ENCODE data around the gene GABRA4.
A peak's percentile ranks its signal among the peaks of the same experiment; 100 is the strongest.

The GABRA4 gene

DNA sequence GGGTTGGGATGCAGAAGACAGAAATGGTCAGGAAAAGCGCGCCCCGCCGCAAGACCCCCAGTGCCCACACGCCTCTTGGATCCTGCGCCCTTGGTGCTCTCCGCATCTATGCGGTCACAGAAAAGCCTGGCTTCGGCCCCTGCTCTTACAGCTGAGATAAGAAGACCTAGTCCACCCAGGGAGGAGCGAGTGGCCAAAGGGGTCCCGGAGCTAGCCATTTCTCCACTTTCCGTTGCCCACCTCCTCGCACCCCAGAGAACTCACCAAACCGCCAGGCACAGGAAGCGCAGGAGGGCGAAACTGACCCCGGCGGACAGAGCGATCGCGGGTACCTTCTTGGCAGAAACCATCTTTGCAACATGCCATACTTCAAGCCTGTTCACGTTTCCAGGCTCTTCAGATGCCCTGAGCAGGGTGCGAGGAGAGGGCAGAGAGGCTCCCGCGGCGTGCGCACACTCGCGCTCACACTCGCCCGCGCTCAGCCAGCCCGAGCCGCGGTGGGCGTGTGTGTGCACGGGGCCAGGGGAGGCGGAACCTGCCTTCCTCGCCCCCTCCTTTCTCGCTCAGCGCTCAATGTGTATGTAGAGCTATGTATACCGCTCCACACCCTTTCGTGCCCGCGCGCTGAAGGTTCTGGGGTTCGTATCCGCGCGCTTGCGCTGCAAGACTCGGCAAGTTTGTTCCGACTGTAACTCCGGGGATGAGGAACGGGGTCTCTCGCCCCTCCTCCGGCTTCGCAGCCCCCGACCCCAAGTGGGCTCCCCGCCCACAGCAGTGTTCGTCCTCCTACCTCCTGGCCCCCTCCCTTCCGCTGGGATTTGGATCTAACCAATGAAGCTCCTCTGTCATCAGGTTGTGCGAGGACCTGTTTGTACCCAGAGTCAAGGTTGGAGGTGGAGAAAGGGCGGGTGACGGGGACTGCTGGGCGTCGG is at the start of gene GABRA4:
TSS of gene GABRA4 (minus strand) at position 507 of the 932 bp plus-strand sequence. CDS start at position 350, 157 bp downstream.
- peak within 1 kb of the TSS; percentile 50 for H3K4me3 ChIP-seq (ENCODE audit: low read depth, low read length)
- CTCF ChIA-PET, result interaction anchor here (1.2 kb wide), 1 partner anchor 40 kb away, joined by 4 read pairs; no protein-coding TSS in a partner anchor

DNA sequence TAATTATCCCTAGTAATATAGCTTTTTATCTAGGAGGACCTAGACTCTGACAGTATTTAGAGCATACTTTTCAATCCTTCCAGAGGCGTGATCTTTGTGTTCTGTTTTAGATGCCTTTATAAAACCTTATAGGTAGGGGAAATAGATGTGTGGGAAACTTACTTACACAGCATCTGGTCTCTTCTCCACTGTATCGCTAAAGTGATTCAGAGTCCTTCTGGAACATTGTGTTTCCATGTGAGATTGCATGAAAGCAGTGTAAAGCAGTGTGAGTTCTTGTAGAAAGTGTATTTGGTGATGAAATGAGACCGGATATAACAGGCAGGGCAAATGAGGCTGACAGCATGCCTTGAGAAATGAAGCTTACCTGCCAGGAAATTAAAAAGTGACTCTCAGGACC is 47.4 kb upstream of the GABRA4 start:
- DNase-seq (ENCODE audit: low read depth, low spot score), result no peak
- ChIA-PET CTCF (interaction anchor here (1.9 kb wide), 1 partner anchor 8 kb away, joined by 6 read pairs; no protein-coding TSS in a partner anchor), POLR2A (no interaction called here)
- H3K4me3 ChIP-seq (ENCODE audit: low read depth, low read length), result no peak overlapping the region
- TF ChIP-seq, protein P1, sequence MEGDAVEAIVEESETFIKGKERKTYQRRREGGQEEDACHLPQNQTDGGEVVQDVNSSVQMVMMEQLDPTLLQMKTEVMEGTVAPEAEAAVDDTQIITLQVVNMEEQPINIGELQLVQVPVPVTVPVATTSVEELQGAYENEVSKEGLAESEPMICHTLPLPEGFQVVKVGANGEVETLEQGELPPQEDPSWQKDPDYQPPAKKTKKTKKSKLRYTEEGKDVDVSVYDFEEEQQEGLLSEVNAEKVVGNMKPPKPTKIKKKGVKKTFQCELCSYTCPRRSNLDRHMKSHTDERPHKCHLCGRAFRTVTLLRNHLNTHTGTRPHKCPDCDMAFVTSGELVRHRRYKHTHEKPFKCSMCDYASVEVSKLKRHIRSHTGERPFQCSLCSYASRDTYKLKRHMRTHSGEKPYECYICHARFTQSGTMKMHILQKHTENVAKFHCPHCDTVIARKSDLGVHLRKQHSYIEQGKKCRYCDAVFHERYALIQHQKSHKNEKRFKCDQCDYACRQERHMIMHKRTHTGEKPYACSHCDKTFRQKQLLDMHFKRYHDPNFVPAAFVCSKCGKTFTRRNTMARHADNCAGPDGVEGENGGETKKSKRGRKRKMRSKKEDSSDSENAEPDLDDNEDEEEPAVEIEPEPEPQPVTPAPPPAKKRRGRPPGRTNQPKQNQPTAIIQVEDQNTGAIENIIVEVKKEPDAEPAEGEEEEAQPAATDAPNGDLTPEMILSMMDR (IDR thresholded peaks at IDR 0.05; ENCODE audit: insufficient read depth, low read length, missing control alignments), result no peak

More for the DNA sequence above, at the start of gene GABRA4:
- POLR2A ChIA-PET, result no interaction called here
- no peak for DNase-seq (ENCODE audit: low read depth, low spot score)
- TF ChIP-seq, protein P1 (IDR thresholded peaks at IDR 0.05; ENCODE audit: insufficient read depth, low read length, missing control alignments), result no peak

DNA sequence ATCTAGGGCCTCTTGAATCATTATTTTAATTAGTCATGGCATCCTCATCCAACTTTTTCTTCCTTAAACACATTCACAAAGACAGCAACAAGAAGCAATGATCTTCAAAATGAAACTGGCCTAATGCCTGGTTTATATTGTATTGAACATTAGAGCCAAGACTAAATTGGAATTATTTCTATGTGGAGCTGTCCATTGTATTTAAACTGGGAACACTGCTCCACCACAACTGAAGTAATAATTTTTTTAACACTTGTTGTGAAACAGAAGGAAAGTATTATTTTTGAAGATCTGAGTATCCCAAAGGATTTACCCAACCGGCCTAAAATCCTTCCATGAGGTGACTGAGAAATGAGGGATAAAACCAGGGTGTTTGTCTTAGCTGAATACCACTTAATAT is 44.9 kb upstream of the GABRA4 start:
- TF ChIP-seq, protein P1 (IDR thresholded peaks at IDR 0.05; ENCODE audit: insufficient read depth, low read length, missing control alignments), result no peak
- DNase-seq (ENCODE audit: low read depth, low spot score), result no peak
- ChIA-PET CTCF (no interaction called here), POLR2A (no interaction called here)
- H3K4me3 ChIP-seq (ENCODE audit: low read depth, low read length), result no peak overlapping the region

DNA sequence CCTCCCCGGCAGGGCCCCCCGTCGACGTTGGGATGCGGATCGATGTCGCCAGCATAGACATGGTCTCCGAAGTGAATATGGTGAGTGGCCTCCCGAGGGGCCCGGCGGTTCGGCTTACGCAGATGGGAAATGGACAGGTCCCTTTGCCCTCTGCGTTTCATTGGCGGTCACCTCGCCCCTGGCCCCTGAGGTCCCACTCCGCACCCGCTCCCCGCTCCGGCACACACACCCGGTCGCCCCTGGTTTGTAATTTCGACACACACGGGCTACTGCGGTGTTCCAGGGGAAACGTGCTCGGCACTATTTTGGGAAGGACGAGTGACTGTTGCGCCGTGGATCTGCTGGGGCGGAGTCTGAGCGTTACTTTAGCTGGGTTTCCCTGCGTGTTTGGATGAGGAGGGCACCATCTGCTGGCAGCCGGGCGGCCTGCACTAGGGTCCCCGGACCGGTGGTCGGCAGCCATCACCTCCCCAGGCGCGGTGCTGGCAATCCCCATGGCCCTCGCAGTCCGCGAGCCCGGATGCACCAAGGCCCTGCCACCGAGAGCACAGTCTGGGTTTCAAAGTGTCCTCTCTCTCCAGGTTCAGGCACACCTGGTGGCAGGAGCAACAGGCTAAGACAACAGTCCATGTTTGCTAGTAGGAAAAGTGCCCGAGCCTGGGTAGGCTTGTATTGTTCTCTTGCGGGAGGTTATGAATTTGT is 39.2 kb upstream of the GABRA4 start:
- DNase-seq (ENCODE audit: low read depth, low spot score), result no peak
- TF ChIP-seq, protein P1 (IDR thresholded peaks at IDR 0.05; ENCODE audit: insufficient read depth, low read length, missing control alignments), result peak; percentile 91
- CTCF ChIA-PET, result interaction anchor here (0.6 to 2.3 kb wide), 19 partner anchors 9 to 188 kb away, joined by 3 to 12 read pairs (median 4); partner anchors contain the start of gene GABRA4

DNA sequence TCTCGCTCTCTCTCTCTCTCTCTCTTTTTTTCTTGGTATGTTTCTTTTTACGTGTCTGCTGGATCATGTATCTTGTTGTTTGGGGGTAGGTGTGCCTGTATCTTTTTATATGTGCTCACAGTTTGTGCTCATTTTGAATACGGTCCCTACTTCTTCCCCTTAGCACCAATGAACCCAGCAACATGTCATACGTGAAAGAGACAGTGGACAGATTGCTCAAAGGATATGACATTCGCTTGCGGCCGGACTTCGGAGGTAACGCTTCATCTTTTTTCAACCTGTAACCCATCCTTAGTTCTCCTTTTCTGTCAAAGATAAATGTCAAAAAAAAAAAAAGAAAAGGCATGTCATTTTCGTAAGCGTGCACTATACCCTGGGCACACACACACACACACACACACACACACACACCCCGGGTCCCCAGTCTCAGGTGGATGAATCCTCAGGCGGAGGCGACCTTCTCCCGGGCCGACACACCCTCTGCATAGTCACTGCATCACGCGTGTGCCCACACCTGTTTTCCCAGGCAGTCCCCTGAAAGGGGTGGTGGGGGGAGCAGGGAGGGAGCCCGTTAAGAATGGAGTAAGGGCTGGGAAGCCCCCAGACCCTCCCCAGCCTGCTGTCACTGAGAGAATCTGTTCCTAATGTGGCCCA is 38.5 kb upstream of the GABRA4 start:
- TF ChIP-seq, protein P1 (IDR thresholded peaks at IDR 0.05; ENCODE audit: insufficient read depth, low read length, missing control alignments), result no peak
- ChIA-PET CTCF (interaction anchor here (0.6 to 2.3 kb wide), 10 partner anchors 9 to 187 kb away, joined by 3 to 12 read pairs (median 4); no protein-coding TSS in a partner anchor), POLR2A (no interaction called here)
- H3K4me3 ChIP-seq (ENCODE audit: low read depth, low read length), result peak overlapping the region; percentile 67
- DNase-seq (ENCODE audit: low read depth, low spot score), result no peak

More for the DNA sequence above, 39.2 kb upstream of the GABRA4 start:
- peak overlapping the region; percentile 67 for H3K4me3 ChIP-seq (ENCODE audit: low read depth, low read length)
- POLR2A ChIA-PET, result no interaction called here

All from AG04449 (cell line).